GM23338 (cell line): ENCODE results near the gene AKAP13. TPM values are rescaled to one million over a fixed set of nuclear protein-coding genes. Genes with fewer than 3 reads are reported as not detected.
A peak's percentile ranks its signal among the peaks of the same experiment; 100 is the strongest.

ENCODE experiments used
- ATAC-seq: fragments of 200-7000 bp; cut with Tn5 transposase; 3 replicates; pipeline ENCODE4 v1.9.1; 2020
- DNase-seq: peaks from one replicate; pipeline ENCODE4 v3.0.0-alpha.2; 2015; ENCODE audit warnings: low spot score
- H2AFZ ChIP-seq: fragments of 200-600 bp; sonication (generic); 2 replicates; pipeline ENCODE4 v1.8.0; 2016; ENCODE audit warnings: antibody characterized with exemption, mild to moderate bottlenecking, moderate library complexity
- H3F3A ChIP-seq: fragments of 200-600 bp; sonication (generic); replicated peaks from 2 replicates; pipeline ENCODE4 v1.8.0; 2017; ENCODE audit warnings: antibody characterized with exemption, mixed run types, low read depth
- H3K27ac ChIP-seq: fragments of 200-600 bp; sonication (generic); 2 replicates; pipeline ENCODE4 v1.6.1; 2016; ENCODE audit warnings: low read depth
- H3K27me3 ChIP-seq: fragments of 200-600 bp; sonication (generic); 2 replicates; pipeline ENCODE4 v1.8.0; 2016; ENCODE audit warnings: mild to moderate bottlenecking, mixed run types, moderate library complexity; ENCODE audit not compliant: insufficient read depth
- H3K36me3 ChIP-seq: fragments of 200-600 bp; sonication (generic); 2 replicates; pipeline ENCODE4 v1.8.0; 2016; ENCODE audit warnings: mild to moderate bottlenecking; ENCODE audit not compliant: insufficient read depth
- H3K4me1 ChIP-seq: fragments of 200-600 bp; sonication (generic); 2 replicates; pipeline ENCODE4 v1.8.0; 2016; ENCODE audit warnings: mild to moderate bottlenecking, moderate library complexity; ENCODE audit not compliant: insufficient read depth
- H3K4me2 ChIP-seq: fragments of 200-600 bp; sonication (generic); 2 replicates; pipeline ENCODE4 v1.7.1; 2017; ENCODE audit warnings: mixed run types
- H3K4me3 ChIP-seq: fragments of 200-600 bp; sonication (generic); 2 replicates; pipeline ENCODE4 v1.6.1; 2016; ENCODE audit warnings: mixed run types
- H3K79me2 ChIP-seq: fragments of 200-600 bp; sonication (generic); replicated peaks from 2 replicates; pipeline ENCODE4 v1.8.0; 2017; ENCODE audit warnings: mild to moderate bottlenecking; ENCODE audit not compliant: insufficient read depth
- H3K9me2 ChIP-seq: fragments of 200-600 bp; sonication (generic); 2 replicates; pipeline ENCODE4 v1.8.0; 2017; ENCODE audit not compliant: insufficient read depth
- H4K20me1 ChIP-seq: fragments of 200-600 bp; sonication (generic); replicated peaks from 2 replicates; pipeline ENCODE4 v1.8.0; 2017; ENCODE audit warnings: mild to moderate bottlenecking; ENCODE audit not compliant: insufficient read depth
- H3K27ac Mint-ChIP-seq: 2 replicates; pipeline ENCODE4 v1.8.0; 2020; ENCODE audit warnings: inconsistent platforms, mild to moderate bottlenecking, moderate library complexity, mixed read lengths
- H3K27me3 Mint-ChIP-seq: 3 replicates; pipeline ENCODE4 v1.8.0; 2022; ENCODE audit warnings: low read depth, mild to moderate bottlenecking, moderate library complexity, mixed read lengths, inconsistent platforms; ENCODE audit not compliant: insufficient read depth, poor library complexity
- H3K36me3 Mint-ChIP-seq: 3 replicates; pipeline ENCODE4 v1.8.0; 2021; ENCODE audit warnings: low read depth, mild to moderate bottlenecking, inconsistent platforms, moderate library complexity, mixed read lengths
- H3K4me1 Mint-ChIP-seq: 3 replicates; pipeline ENCODE4 v1.8.0; 2020; ENCODE audit warnings: mild to moderate bottlenecking, inconsistent platforms, mixed read lengths
- H3K4me3 Mint-ChIP-seq: 3 replicates; pipeline ENCODE4 v1.8.0; 2021; ENCODE audit warnings: moderate library complexity, mild to moderate bottlenecking, inconsistent platforms, mixed read lengths
- H3K9me3 Mint-ChIP-seq: 3 replicates; pipeline ENCODE4 v1.8.0; 2020; ENCODE audit warnings: moderate library complexity, mild to moderate bottlenecking, inconsistent platforms, mixed read lengths
- CREB1 ChIP-seq: fragments of 250-450 bp; sonication (Bioruptor Pico); IDR thresholded peaks from 2 replicates; pipeline ENCODE4 v1.5.0; 2020; ENCODE audit warnings: low read depth, mild to moderate bottlenecking, moderate library complexity
- EZH2phosphoT487 ChIP-seq: fragments of 200-600 bp; sonication (generic); IDR thresholded peaks from one replicate; pipeline ENCODE4 v1.8.1; 2018; ENCODE audit warnings: antibody characterized with exemption; ENCODE audit not compliant: unreplicated experiment
- JUNB ChIP-seq: IDR thresholded peaks from one replicate; pipeline ENCODE4 v1.6.1; 2016; ENCODE audit warnings: antibody characterized with exemption; ENCODE audit not compliant: unreplicated experiment
- POLR2AphosphoS5 ChIP-seq: IDR thresholded peaks from 2 replicates; pipeline ENCODE4 v1.6.1; 2016; ENCODE audit warnings: antibody characterized with exemption, low read depth
- ZNF331 ChIP-seq: fragments of 250-450 bp; sonication (Bioruptor Pico); IDR thresholded peaks from 2 replicates; pipeline ENCODE4 v1.5.0; 2020; ENCODE audit warnings: low read depth, mild to moderate bottlenecking, moderate library complexity
- polyA plus RNA-seq: library from polyadenylated mRNA; unstranded; fragments of >200 nt; fragmentation: Nextera tagmentation; extraction: Ambion mirVana; gene quantifications from 2 replicates; pipeline ENCODE4 v1.2.1, GENCODE V29; 2016
- total RNA-seq: library from RNA; depleted of rRNA; stranded (reverse); fragments of >200 nt; shearing (Covaris generic); gene quantifications from 2 replicates; pipeline ENCODE4 v1.2.3, GENCODE V29; 2014
- TF ChIP-seq, protein P1 (sequence below): IDR thresholded peaks from one replicate; pipeline ENCODE4 v1.6.1; 2018; ENCODE audit warnings: antibody characterized with exemption; ENCODE audit not compliant: unreplicated experiment
- TF ChIP-seq, protein P2 (sequence below), 2 experiments: fragments of 200-600 bp in 1 of 2; sonication (generic) in 1 of 2; conservative IDR thresholded peaks; 2 replicates each; pipeline versions ENCODE4 v1.5.1 to v1.6.1; 2016 to 2017; ENCODE audit warnings: antibody characterized with exemption in 2 of 2, low read depth in 2 of 2, mild to moderate bottlenecking in 2 of 2, moderate library complexity in 1 of 2

AKAP13 gene
- total and polyA plus RNA-seq, 2 experiments from 2014 or later: 46.2 to 60.7 TPM

DNA sequence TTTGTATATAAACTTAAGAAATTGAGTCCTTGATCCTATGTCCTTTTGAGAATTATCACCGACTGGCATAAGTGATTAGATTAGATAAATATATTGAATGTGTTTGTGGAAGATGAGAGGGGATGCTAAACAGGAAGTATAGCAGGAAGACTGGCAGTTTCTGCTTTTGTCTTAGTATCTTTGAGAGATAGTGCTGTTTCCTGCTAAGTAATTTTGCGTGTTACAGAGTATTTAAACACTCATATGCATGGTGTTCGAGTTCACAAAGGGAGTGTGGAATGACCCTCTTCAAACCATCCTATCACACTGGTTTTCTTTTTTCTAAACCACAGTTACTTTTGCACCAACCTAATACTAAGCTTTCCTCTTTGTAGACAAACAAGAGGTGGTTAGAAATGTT, 308.3 kb downstream of the AKAP13 start (continued):
- TF ChIP-seq, protein P1, sequence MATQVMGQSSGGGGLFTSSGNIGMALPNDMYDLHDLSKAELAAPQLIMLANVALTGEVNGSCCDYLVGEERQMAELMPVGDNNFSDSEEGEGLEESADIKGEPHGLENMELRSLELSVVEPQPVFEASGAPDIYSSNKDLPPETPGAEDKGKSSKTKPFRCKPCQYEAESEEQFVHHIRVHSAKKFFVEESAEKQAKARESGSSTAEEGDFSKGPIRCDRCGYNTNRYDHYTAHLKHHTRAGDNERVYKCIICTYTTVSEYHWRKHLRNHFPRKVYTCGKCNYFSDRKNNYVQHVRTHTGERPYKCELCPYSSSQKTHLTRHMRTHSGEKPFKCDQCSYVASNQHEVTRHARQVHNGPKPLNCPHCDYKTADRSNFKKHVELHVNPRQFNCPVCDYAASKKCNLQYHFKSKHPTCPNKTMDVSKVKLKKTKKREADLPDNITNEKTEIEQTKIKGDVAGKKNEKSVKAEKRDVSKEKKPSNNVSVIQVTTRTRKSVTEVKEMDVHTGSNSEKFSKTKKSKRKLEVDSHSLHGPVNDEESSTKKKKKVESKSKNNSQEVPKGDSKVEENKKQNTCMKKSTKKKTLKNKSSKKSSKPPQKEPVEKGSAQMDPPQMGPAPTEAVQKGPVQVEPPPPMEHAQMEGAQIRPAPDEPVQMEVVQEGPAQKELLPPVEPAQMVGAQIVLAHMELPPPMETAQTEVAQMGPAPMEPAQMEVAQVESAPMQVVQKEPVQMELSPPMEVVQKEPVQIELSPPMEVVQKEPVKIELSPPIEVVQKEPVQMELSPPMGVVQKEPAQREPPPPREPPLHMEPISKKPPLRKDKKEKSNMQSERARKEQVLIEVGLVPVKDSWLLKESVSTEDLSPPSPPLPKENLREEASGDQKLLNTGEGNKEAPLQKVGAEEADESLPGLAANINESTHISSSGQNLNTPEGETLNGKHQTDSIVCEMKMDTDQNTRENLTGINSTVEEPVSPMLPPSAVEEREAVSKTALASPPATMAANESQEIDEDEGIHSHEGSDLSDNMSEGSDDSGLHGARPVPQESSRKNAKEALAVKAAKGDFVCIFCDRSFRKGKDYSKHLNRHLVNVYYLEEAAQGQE: no peak
- TF ChIP-seq EZH2phosphoT487 (no peak), POLR2AphosphoS5 (no peak), ZNF331 (CRISPR knock-in tag) (no peak), CREB1 (CRISPR knock-in tag) (no peak), JUNB (no peak)
- TF ChIP-seq, protein P2, sequence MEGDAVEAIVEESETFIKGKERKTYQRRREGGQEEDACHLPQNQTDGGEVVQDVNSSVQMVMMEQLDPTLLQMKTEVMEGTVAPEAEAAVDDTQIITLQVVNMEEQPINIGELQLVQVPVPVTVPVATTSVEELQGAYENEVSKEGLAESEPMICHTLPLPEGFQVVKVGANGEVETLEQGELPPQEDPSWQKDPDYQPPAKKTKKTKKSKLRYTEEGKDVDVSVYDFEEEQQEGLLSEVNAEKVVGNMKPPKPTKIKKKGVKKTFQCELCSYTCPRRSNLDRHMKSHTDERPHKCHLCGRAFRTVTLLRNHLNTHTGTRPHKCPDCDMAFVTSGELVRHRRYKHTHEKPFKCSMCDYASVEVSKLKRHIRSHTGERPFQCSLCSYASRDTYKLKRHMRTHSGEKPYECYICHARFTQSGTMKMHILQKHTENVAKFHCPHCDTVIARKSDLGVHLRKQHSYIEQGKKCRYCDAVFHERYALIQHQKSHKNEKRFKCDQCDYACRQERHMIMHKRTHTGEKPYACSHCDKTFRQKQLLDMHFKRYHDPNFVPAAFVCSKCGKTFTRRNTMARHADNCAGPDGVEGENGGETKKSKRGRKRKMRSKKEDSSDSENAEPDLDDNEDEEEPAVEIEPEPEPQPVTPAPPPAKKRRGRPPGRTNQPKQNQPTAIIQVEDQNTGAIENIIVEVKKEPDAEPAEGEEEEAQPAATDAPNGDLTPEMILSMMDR (conservative IDR thresholded peaks at IDR 0.05; ENCODE audit: low read depth in 2 of 2): no peak

DNA sequence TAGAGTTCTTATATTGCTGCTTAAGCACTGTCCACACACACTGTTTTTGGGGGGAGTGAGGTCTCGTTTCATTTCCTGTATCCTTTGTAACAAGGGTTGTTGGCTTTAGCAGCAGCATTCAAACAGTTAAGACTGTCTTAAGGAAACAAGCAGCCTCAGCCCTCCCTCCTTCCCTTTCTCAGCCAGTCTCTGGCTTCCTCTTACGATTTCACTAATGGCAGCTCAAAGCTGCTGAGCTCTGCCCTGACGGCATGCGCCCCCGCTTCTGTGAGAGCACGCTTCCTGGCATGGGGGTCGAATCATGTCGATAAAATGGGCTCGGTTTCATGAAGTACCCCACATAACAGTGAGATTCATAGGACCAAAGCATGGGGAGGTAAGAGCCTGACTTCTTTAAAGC, 309.3 kb downstream of the AKAP13 start:
- Mint-ChIP-seq H3K27me3 (peaks cover 3% of the 10 kb centered on the region), H3K36me3 (peaks cover 4% of the 10 kb centered on the region; the same call in 2 of the 3 replicates), H3K4me3 (peak overlapping the region; percentile 65), H3K4me1 (peaks cover 23% of the 10 kb centered on the region), H3K9me3 (no peaks in the 10 kb centered on the region), H3K27ac (peak overlapping the region; percentile 95)
- no peak overlapping the region for H2AFZ ChIP-seq
- no peaks in the 10 kb centered on the region for H3K79me2 ChIP-seq
- DNase-seq (peak; percentile 81), ATAC-seq (peak; percentile 96)
- peaks cover 11% of the 10 kb centered on the region; the same call in 1 of the 2 replicates for H3K4me1 ChIP-seq
- H3K27ac ChIP-seq: peak overlapping the region; percentile 40
- peak overlapping the region; percentile 22; the same call in 1 of the 2 replicates for H3K4me3 ChIP-seq
- no peaks in the 10 kb centered on the region for H3F3A ChIP-seq
- H3K27me3 ChIP-seq: no peaks in the 10 kb centered on the region
- 0 out of 2 replicates have a peak, but pooled peaks cover 12% of the 10 kb centered on the region for H3K36me3 ChIP-seq
- TF ChIP-seq CREB1 (CRISPR knock-in tag) (0 out of 2 replicates have a peak, but pooled peaks have one; percentile 17), JUNB (no peak), ZNF331 (CRISPR knock-in tag) (no peak)
- no peaks in the 10 kb centered on the region for H4K20me1 ChIP-seq
- H3K9me2 ChIP-seq: no peaks in the 10 kb centered on the region
- H3K4me2 ChIP-seq: peak overlapping the region; percentile 41
